ENCODE measurements around the gene RRP1.

RRP1 gene

GRCh38 chr21:43789276-43790009 lies at the start of gene RRP1:
Gene RRP1, plus strand, starts transcription at chr21:43789577. Its CDS starts 53 bp downstream, at chr21:43789630.
- Mint-ChIP-seq H3K9me3 (no peaks in the 10 kb centered on the region), H3K4me1 (peaks cover 26% of the 10 kb centered on the region), H3K4me3 (peak within 1 kb of the TSS; percentile 97), H3K27me3 (no peaks in the 10 kb centered on the region), H3K36me3 (peaks cover 32% of the 10 kb centered on the region), H3K27ac (peak within 1 kb of the TSS; percentile 89)
- peak; percentile 98 for ATAC-seq

DNA sequence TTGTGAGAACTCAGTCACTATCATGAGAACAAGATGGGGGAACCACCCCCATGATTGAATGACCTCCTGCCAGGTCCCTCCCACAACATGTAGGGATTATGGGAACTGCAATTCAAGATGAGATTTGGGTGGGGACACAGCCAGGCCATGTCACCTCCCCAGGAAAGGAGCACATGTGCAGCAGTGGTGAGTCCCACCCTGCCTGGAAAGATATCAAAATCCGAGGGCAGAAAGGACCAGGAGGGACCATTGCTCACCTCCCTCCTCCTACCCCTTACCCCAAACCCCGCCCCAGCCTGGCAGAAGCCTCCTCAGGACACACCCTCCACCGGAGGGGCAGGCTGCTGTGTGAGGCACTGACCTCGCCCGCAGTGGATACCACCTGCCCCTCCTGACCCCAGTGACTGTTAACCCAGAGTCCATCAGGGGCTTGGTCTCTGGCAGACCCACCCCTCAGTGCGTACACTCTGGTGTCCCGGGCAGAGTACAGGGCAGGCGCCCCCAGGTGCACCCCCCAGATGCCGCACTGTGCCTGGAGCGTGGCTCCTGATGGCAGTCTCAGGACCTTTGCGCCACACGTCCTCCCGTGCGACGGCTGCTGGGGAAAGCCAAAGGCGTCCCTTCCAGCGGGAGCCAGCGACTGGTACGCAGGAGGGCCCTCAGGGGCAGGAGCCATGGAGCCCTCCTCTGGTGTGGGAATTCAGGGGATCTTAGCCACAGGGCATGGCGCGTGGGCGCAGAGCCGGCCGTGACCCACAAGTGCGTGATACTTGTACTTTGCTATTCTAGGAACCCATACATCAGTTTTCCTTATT lies 49.5 kb upstream of the RRP1 start:
- Mint-ChIP-seq H3K36me3 (peaks cover 36% of the 10 kb centered on the region), H3K4me3 (no peak overlapping the region), H3K4me1 (peaks cover 8% of the 10 kb centered on the region), H3K27ac (no peak overlapping the region), H3K9me3 (no peaks in the 10 kb centered on the region), H3K27me3 (no peaks in the 10 kb centered on the region)
- peak; percentile 22 for ATAC-seq

DNA sequence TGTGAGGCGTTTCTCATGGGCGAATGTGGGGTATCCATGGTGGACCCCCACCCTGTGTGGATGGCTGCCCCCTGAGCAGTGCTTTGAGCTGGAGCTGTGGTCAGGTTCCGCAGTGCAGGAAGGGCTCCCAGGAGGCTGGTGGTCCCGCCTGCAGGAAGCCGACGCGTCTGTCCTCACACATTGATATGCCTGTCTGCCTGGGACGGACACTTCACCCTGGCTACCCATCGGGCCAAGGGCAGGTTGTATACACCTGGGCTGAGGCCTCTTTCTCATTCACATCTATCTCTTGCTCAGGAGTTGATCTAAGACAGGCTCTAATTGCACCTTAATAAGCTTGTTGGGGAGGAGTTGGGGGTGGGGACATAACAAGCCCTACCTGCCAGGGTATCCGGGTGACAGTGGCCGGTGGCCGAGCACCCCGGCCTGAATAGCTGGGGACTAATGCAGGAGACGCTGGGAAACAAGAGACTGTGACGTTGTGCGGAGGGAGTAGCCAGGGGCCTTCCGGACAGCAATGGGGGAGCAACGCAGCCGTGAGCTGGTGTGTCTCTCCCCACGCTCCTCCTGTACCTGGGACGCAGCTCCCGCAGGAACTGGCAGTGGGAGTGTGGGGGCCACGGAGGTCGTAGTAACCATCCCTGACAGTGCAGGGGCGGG lies 48.8 kb upstream of the RRP1 start:
- Mint-ChIP-seq H3K9me3 (no peaks in the 10 kb centered on the region), H3K27ac (peak overlapping the region; percentile 80)
- peak; percentile 32 for ATAC-seq

DNA sequence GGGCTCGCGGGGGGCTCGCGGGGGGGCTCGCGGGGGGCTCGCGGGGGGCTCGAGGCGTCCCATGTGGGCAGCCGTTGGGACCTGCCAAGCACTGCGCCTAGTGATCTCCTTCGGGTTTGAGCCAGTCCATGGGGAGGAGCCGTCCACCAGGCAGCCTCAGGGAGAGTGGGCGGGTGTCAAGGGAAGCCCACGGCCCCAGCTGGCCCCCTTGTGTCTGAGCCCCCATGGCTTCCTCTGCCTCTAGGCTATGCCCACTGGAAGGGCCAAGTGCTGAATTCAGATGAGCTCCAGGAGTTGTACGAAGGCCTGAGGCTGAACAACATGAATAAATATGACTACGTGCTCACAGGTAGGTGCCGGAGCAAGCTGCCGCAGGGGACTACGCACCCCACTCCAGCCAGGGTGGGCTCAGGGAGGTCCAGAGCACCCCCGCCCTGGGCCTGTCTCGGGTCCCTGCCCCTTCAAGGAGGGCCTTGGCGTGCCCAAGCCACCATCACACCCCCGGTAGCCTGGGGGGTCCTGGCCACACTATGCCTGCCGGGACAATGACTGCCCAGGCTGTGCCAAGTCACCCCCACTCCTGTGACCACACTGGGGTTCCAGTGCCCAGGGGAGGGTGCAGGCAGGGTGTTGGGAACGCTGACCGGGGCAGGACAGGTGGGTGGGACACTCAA lies 47.8 kb upstream of the RRP1 start:
- H3K36me3 Mint-ChIP-seq, result peaks cover 44% of the 10 kb centered on the region
- H3K27me3 Mint-ChIP-seq, result no peaks in the 10 kb centered on the region
- ATAC-seq, result no peak
- H3K4me3 Mint-ChIP-seq, result no peak overlapping the region
- no peak overlapping the region for H3K27ac Mint-ChIP-seq
- H3K4me1 Mint-ChIP-seq, result peaks cover 8% of the 10 kb centered on the region
- no peaks in the 10 kb centered on the region for H3K9me3 Mint-ChIP-seq

More for the DNA sequence above, 48.8 kb upstream of the RRP1 start:
- Mint-ChIP-seq H3K4me1 (peaks cover 8% of the 10 kb centered on the region), H3K4me3 (peak overlapping the region; percentile 45), H3K27me3 (no peaks in the 10 kb centered on the region), H3K36me3 (peaks cover 44% of the 10 kb centered on the region)

DNA sequence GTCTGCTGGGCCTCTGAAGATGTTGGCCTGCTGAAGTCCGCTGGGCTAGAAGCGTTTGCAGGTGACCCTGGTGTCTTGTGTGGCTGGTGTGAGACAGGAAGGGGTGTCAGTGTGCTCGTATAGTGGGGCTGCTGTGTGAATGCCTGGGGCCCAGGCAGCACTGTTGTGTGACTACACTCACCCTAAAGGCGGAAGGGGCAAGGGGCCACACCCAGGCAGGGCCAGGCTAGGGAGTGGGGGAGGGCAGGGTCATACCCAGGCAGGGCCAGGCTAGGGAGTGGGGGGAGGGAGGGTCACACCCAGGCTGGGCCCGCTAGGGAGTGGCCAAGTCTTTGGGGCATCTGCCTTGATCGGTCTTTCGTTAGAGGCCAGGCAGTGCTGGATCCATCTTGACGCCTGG lies 45.4 kb upstream of the RRP1 start:
- Mint-ChIP-seq H3K9me3 (no peaks in the 10 kb centered on the region), H3K36me3 (peaks cover 50% of the 10 kb centered on the region), H3K4me3 (no peak overlapping the region), H3K27me3 (no peaks in the 10 kb centered on the region), H3K4me1 (peaks cover 8% of the 10 kb centered on the region), H3K27ac (no peak overlapping the region)
- no peak for ATAC-seq

GRCh38 chr21:43744725-43745124 lies 44.7 kb upstream of the RRP1 start:
- Mint-ChIP-seq H3K36me3 (peaks cover 55% of the 10 kb centered on the region), H3K27ac (no peak overlapping the region), H3K9me3 (no peaks in the 10 kb centered on the region), H3K4me1 (peaks cover 8% of the 10 kb centered on the region), H3K27me3 (no peaks in the 10 kb centered on the region), H3K4me3 (no peak overlapping the region)
- ATAC-seq, result no peak

- Mint-ChIP-seq H3K4me3 (no peak overlapping the region), H3K36me3 (peaks cover 62% of the 10 kb centered on the region), H3K27me3 (no peaks in the 10 kb centered on the region), H3K4me1 (peaks cover under 1% of the 10 kb centered on the region), H3K9me3 (no peaks in the 10 kb centered on the region), H3K27ac (no peak overlapping the region)
- no peak for ATAC-seq
These were observed 43.4 kb upstream of the RRP1 start for GRCh38 chr21:43745772-43746517.

DNA sequence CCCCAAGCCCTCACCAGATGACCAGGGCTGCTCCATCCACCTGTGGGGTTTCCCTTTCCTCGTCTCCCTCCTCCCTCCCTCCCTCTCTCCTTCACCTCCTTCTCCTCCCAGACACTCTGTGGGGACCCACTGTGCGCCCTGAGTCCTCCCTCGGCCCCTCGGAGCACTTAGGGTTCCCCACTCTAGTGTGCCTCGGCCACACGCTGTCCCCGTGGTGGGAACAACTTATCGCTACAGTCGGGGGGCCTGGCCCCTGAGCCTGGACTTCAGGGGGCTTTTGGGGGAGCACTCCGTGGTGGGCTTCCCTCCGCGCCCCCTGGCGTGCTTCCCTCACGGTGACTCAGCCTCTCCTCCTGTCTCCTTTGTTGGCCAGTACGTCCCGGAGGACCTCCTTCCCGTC lies 40.8 kb upstream of the RRP1 start:
- H3K27ac Mint-ChIP-seq, result no peak overlapping the region
- ATAC-seq, result no peak
- H3K36me3 Mint-ChIP-seq, result peaks cover 71% of the 10 kb centered on the region
- no peaks in the 10 kb centered on the region for H3K9me3 Mint-ChIP-seq
- H3K4me1 Mint-ChIP-seq, result no peaks in the 10 kb centered on the region
- H3K27me3 Mint-ChIP-seq, result no peaks in the 10 kb centered on the region
- H3K4me3 Mint-ChIP-seq, result no peak overlapping the region

DNA sequence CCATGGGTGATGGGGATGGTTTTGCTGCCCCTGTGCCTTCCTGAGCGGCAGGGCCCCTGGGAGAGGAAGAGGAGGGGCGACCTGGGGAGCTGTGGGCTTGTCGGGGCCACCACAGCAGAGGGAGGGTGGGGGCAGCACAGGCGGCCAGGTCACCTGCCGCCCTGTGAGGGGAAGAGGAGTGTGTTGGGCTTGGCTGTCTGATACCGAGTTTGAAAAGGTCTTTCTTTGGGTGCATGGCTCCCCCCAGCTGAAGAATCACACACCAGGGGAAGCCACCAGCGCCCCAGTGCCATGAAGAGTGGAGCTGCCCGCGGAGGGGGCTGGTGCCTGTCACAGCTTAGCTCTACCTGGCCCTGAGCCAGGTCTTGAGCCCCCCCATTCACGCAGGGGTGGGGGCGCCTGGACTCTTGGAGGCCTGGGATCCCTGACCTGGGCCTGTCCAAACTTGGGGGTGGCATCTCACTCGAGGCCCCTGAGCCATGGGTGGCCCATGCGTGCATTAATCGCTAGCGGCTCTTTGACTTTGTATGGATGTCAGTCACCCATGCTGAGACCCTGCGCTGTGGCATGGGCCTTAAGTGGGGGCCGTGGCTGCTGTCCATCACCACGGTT lies 39.6 kb upstream of the RRP1 start:
- no peaks in the 10 kb centered on the region for H3K9me3 Mint-ChIP-seq
- ATAC-seq, result no peak
- H3K4me1 Mint-ChIP-seq, result no peaks in the 10 kb centered on the region
- no peak overlapping the region for H3K27ac Mint-ChIP-seq
- H3K27me3 Mint-ChIP-seq, result no peaks in the 10 kb centered on the region
- peaks cover 71% of the 10 kb centered on the region for H3K36me3 Mint-ChIP-seq
- no peak overlapping the region for H3K4me3 Mint-ChIP-seq

GRCh38 chr21:43750339-43751033 lies 38.9 kb upstream of the RRP1 start:
- H3K36me3 Mint-ChIP-seq, result peaks cover 69% of the 10 kb centered on the region
- ATAC-seq, result no peak

DNA sequence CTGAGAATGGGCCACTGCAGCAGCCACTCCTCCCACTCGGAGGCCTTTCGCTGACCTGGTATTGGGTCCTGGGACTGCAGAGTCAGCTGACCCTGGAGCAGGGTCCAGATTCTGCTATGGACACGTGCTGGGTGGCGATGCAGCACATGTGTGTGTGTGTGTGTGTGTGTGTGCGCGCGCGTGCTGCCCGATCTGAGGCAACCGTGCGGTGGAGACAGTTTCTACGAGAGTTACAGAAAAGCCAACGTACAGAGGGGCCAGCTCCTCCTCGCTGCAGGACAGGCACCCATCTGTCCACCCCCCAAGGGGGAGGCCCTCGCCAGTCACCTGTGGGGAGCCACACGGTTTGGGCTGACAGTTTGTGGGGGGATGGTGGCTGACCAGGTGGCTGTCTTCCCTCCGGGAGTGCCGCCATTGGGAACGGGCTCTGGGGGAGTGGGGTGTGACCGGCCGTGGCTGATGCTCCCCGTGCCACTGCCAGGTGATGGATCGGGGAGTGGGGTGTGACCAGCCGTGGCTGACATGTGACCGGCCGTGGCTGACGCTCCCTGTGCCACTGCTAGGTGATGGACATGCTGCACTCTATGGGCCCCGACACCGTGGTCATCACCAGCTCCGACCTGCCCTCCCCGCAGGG lies 37.3 kb upstream of the RRP1 start:
- H3K4me3 Mint-ChIP-seq, result no peak overlapping the region
- H3K9me3 Mint-ChIP-seq, result no peaks in the 10 kb centered on the region
- no peak overlapping the region for H3K27ac Mint-ChIP-seq
- ATAC-seq, result no peak
- H3K36me3 Mint-ChIP-seq, result peaks cover 65% of the 10 kb centered on the region
- no peaks in the 10 kb centered on the region for H3K4me1 Mint-ChIP-seq
- H3K27me3 Mint-ChIP-seq, result no peaks in the 10 kb centered on the region

More at GRCh38 chr21:43750339-43751033, 38.9 kb upstream of the RRP1 start:
- Mint-ChIP-seq H3K27me3 (no peaks in the 10 kb centered on the region), H3K27ac (no peak overlapping the region), H3K4me3 (no peak overlapping the region), H3K9me3 (no peaks in the 10 kb centered on the region), H3K4me1 (no peaks in the 10 kb centered on the region)

DNA sequence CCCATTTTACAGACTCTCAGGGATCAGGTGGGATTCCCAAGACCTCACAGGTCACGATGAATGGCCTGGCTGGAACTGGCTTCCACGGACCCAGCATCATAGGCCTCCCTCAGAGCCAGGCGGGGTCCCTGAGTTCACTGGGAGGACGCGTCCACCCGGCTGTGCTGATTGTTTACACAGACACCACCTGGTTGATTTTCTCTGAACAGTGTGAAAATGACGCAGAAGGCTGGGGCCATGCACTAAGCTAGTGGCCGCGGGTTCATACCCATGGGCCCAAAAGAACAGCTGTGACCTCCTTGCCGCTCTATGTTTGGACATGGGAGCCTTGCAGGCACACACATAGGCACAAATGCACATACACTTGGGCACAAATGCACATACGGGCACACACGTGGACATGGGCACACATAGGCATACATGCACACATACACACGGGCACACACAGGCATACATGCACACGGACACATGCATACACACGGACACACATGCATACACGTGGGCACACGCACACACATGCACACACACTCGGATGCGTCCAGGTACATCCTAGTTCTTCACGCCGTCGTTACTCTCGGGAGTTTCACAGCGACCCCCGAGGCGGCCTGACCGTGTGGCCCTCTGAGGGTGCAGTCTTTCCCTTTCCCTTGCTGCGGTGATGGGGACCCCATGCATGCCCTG lies 36.5 kb upstream of the RRP1 start:
- H3K27ac Mint-ChIP-seq, result no peak overlapping the region
- no peaks in the 10 kb centered on the region for H3K27me3 Mint-ChIP-seq
- peaks cover 60% of the 10 kb centered on the region for H3K36me3 Mint-ChIP-seq
- no peaks in the 10 kb centered on the region for H3K9me3 Mint-ChIP-seq
- ATAC-seq, result no peak
- H3K4me1 Mint-ChIP-seq, result no peaks in the 10 kb centered on the region
- no peak overlapping the region for H3K4me3 Mint-ChIP-seq

DNA sequence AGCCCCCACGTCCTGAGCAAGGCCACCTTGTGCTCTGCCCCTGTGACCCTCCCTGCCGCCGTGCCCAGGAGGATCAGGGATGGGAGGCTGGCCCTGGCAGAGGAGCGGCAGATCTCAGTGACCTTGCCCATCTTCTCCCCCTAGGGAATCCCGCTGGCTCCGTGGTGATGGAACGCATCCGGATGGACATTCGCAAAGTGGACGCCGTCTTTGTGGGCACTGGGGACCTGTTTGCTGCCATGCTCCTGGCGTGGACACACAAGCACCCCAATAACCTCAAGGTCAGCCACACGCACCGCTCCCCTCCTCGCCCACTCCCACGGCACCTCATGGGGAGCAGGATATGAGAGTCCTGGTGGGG lies 36.0 kb upstream of the RRP1 start:
- Mint-ChIP-seq H3K27ac (no peak overlapping the region), H3K36me3 (peaks cover 61% of the 10 kb centered on the region), H3K27me3 (no peaks in the 10 kb centered on the region), H3K4me3 (no peak overlapping the region), H3K4me1 (no peaks in the 10 kb centered on the region), H3K9me3 (no peaks in the 10 kb centered on the region)
- no peak for ATAC-seq

Measured in stimulated activated memory B cell treated with anti-CD40 and anti-IgM and Interleukin-4, amounts not matched to agents 10 μg/mL and 1 μg/mL and 100 μg/mL, for 72 hours (primary cell).